Stimulated activated CD4-positive, alpha-beta T cell treated with anti-CD3 and anti-CD28 coated beads, Interleukin-4, amount 100 ng/mL, for 4 hours (primary cell): ENCODE results near the gene NNAT.
A peak's percentile ranks its signal among the peaks of the same experiment; 100 is the strongest.
"Not testable (repeated sequence)": the region's sequence is repeated elsewhere in the genome, so short reads cannot be mapped to it uniquely, and the experiment has no call there.

Source experiments
- DNase-seq, 2 experiments: peaks; one replicate each; pipeline ENCODE4 v3.0.0-alpha.2; 2020

The NNAT gene

DNA sequence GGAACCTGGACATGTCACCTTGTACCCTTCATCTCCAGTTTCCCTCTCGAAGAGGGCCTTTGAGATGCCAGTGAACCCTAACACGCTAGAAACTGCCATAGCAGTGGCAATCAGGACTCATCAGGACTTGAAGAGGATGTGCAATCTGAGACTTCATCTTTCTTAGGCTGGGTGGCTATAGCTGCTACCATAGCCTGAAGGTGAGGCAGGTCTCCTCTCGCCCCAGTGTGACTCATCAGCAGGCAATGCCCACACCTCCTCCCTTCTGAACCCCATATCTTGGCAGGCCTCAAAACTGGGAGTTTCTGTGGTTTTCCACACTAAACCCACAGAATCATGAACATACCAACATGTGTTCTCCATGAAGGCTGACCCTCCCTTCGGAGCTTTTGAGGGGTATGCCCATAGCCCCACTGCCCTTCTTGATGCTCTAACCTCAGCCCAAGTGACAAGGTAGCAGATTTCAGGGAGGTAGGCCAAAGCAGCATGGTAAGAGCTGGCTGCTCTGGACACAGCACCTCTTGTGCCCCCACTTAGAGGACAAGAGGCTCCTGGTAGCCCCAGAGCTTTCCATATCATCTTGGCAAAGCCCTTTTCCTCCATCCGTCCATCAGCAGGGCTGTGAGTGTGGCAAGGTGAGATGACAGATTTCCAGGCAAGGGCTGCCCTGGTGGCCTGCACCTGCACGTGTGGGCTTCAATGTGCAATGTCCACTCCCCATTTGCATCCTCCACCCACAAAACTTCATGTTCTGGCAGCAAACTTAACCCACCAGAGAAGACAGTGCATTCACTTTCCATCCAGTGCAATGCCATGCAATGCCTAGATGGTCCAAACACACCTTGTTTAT is 4.0 kb downstream of the NNAT start:
- DNase-seq, result peak in 1 of 2 experiments; percentile 23

DNA sequence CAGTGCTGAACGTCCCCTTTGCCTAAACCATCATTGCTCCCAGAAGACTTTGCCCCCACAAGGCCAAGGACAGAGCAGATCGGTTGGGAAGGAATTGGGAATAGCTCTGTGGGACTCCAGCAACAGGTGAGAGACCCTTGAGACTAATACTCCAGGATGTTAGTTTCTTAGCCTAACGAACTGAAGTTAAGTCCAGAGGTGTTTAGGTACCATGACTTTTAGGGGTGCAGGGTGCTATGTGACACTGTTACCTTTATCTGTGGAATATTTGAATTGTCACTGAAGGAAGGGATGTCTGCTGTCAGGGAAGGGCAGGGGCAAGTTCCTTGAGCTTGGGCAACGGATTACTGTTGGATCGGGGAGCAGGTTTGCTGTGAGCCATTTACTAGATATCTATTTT is 4.8 kb downstream of the NNAT start:
- no peak for DNase-seq

GRCh38 chr20:37526238-37526838 is 5.3 kb downstream of the NNAT start:
- DNase-seq, result no peak

- no peak for DNase-seq
These were observed 6.0 kb downstream of the NNAT start for GRCh38 chr20:37526839-37527637.

DNA sequence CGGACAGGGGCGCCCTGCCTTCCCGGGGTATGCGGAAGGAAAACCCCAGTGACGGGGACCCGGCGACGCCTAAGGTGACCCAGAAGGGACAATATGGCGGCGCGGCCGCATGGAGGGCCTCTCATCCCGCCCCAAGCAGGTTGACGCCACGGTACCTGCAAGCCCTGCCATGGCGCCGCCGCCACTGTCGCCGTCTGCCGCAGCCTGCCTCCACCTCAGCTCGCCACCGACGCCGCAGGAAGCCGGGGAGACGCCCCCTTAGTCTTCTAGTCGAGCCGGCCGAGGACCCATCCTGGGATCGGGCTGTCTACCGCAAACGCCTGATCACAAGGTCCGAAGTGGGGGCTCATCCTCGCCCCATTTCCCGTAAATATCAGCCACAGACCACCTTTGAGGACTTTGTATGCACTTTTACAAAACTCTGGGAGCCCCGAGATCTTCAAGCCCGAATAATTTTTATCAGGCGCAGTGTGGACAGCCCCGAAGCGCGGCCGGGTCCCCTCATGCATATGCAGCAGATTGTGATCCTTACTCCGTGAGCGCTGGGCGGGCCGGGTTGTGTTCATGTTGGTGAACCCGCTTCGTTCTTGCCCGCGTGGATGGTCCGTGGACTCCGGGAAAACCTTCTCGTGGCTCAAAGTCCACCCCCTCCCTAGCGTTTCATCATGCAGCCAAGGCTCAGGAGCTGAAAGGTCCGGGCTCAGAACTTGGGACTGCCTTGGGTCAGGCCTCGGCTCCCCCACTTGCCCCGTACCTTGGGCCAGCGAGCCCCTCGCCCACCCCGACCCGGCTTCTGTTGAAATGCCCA is 6.8 kb downstream of the NNAT start, which contains the start of gene BLCAP:
Gene BLCAP, minus strand, starts transcription at position 239 of the 808 bp plus-strand sequence. CDS start 8,702 bp downstream, outside the sequence.
- DNase-seq, result peak; percentile 88 to 89

DNA sequence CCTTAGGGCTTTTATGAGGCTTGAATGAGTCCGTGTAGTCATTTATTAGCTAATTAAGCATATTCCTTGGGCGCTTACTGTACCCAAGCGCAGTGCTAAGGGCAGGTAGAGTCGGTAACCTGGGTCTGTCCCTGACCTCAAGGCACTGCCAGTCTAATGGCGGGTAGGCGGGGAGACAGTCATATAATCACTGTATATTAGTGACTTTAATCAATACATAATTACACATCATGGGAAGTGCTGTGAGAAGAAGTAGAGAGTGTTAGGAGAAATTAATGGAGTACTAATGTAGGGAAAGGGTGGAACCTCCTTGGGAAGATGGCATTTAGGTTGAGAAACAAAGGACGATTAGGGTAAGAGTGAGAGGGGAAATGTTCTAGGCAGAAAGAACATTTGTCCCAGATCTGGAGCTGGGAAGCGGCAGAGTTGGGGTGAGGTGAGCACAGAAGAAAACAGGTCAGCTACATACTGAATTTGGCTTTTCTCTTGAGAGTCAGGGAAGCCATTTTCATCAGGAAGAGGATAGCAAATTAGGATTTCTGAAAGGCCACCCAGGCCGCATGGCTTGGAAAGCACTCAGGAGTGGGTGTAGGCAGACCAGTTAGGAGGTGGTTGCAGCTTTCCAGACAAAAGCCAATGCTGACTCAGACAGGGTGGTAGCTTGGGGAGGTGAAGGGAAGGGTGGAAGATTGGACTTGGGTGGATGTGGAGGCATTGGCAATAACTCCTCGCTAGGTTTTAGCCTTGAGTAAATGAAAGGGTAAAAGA is 7.6 kb downstream of the NNAT start:
- DNase-seq, result no peak

DNA sequence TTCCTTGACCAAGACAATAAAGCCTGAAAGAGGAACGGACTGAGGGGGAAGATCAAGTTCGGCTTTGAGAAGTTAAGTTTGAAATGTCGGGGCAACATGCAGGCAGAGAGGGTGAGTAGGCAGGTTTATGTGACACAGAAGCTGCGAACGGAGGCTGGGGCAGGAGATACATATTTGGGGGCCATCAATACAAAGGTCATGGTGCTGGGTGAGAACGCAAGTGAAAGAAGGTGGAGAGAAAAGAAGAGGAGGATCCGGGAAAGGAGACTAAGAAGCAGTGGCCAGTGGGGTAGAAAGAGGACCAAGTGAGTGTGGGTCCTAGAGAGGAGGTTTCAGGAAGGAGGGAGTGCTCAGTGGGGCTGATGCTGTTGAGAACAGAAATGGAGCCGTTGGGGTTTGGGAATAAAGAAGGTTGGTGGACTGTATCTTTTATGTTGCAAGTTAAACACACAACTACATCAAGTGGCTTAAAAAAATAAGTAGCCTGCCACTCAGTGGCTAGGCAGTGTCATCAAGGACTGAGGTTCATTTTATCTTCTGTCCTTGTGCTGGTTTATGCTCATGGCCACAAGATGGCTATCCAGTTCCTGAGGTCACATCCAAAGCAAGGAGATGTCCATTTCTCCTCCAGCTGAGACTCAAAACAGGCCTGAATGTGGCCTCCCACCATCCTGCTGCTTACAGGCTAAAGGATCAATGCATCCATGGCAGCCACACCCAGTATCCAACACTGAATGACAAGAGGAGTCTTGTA is 8.3 kb downstream of the NNAT start:
- DNase-seq, result no peak

- no peak for DNase-seq
These were observed 9.0 kb downstream of the NNAT start for GRCh38 chr20:37529968-37530600.

DNA sequence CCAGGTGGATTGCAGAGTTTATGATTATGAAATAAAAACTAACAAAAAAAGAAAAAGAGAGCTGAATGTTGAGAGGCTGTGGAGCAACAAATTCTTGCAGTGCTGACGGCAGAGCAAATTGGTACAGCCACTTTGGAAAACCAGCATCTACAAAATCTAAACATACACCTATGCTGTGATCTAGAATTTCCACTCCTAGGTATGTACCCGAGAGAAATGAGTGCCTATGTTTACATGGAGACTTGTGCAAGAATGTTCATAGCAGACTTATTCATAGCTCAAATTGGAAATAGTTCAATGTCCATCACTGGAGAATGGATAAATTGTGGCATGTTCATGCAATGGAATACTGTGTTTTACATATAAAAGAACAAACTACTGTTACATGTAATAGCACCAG is 9.6 kb downstream of the NNAT start:
- no peak for DNase-seq

GRCh38 chr20:37531856-37532255 is 10.8 kb downstream of the NNAT start:
- DNase-seq, result no peak

DNA sequence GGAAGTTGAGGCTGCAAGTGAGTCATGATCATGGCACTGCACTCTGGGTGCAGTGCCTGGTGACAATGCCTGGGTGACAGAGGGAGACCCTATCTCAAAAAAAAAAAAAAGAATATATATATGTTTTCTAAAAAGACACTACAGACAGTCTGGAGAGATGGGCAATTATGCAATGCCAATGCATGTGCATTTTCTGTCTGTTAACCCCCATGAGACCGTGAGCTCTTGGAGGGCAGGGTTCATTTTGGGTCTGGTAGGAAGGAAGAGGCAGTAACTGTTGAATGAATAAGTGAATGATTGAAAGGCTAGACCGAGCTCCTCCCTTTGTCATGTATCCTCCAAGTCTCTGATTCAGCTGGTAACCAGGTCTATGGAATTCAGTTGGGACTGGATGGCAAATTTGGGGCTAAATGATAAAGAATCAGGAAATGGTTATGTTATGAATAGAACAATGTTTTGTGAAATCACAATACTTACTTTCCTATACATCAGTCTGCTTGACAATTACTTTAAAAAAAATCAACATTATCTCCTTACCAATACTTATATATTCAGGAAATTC is 12.2 kb downstream of the NNAT start:
- no peak for DNase-seq

DNA sequence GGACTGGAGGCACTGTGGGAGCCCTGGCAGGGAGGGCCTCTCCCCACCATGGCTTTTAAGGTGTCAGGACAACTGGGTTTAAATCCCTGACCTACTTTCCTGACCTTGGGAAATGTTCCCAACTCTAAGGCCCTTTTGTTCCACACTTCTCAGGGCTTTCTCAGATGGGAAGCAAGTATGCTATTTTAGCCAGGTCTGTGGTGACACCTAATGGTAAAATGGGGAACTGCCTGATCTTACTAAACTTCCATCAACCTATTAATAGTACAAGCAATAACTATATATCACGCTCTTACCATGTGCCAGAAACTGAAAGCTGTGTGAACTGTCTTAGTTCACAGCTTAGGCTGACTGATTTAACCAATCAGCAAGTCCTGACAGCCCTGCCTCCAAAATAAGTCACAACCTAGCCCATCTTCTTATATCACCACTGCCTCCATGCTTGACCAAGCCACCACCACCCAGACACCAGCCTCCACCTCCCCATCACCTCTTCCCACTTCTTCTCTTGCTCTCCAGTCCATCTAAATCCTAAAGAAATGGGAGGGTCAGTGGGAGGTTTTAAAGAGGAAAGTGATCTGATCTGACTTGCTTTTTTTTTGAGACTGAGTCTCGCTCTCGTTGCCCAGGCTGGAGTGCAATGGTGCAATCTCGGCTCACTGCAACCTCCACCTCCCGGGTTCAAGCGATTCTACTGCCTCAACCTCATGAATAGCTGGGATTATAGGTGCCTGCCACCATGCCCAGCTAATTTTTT is 13.5 kb downstream of the NNAT start:
- DNase-seq, result peak in 1 of 2 experiments; percentile 36

DNA sequence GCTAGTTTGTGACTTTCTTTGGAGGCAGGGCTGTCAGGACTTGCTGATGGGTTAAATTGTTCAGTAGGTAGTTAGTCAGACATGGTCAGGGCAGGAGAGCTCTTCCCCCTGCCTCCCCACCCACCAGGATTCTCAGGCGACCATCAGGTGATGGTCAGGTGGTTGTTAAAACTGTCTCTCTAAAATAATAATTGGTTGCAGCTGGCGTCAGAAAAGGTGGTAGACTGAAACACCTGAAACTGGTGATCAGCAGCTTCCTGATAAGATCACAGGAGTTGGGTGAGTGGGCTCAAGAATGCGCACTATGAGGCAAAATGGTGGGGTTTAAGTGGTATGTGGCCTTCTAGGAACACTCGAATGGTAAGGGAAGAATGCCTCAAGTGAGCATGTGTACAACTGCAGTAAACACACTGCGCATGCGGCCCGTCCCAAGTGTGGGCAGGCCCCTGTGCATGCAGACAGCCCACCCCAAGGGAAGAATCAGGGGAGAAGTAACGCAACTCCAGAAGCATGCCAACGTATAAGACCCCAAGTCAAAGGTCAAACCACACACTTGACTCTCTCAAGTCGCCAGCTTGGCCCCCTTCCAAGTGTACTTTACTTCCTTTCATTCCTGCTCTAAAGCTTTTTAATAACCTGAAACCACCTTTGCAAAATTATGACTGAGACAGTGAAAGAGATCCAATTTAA is 14.5 kb downstream of the NNAT start:
- DNase-seq, result no peak

DNA sequence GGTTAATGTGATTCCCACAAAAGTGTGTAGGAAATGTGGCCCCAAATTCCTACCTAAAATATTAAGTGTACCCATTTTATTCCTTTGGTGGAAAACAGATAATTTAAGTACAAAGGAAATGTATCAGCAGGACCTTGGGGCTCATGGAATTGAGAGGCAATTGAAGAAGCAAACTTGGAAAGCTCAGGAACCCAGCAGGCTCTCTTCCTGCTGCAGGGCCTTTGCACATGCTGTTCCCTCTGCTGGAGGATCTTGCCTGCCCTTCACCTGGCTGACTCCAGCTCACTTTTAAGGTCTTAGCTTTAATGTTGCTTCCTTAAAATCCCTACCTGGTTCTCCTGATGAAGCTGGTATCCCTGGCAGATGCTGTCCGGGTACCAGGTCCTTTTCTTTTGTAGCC is 16.5 kb downstream of the NNAT start:
- DNase-seq, result no peak

DNA sequence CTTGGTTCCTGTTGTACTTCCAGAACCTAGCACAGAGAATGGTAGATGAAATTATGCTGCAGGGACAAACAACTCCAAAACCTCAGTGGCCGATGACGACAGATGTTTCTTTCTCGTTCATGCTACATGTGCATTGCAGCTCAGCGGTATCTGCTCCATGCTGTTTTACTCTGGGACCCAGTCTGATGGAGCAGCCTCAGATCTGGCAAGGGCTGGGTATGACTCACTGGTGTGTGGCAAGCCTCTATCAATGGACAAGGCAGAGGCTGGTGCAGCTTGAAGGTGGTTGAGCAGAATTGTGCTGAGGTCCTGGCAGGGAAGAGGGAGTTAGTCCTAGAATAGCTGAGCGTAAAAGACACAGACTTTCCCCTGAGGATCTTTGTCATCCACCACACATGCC is 17.0 kb downstream of the NNAT start:
- DNase-seq, result no peak

DNA sequence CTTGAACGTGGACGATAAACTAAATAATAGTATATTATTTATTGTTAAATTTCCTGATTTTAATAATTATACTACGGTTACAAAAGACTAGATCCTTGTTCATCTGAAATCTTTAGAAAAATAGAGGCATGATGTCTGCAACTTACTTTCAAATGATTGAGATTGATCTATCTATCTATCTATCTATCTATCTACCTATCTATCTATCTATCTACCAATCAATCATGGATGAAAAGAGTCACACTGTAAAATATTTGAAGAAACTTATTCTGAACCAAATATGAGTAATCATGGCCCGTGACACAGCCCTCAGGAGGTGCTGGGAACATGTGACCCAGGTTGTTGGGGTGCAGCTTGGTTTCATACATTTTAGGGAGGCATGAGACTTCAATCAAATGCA is 18.4 kb downstream of the NNAT start:
- DNase-seq, result no peak

- no peak for DNase-seq
These were observed 19.0 kb downstream of the NNAT start for GRCh38 chr20:37540001-37540400.

DNA sequence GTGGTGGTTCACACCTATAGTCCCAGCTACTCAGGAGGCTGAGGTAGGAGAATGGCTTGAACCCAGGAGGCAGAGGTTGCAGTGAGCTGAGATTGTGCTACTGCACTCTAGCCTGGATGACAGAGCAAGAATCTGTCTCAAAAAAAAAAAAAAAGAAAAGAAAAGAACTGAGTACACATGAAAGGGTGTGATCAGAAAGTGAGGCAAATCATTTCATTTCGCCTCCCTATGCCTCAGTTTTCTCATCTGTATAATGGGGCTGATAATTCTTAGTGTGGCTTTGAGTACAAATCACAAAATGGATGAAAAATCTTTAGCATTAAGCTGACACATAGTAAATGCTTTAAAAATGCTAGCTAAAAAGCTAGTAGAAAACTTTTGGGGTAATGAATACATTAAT is 19.8 kb downstream of the NNAT start:
- DNase-seq, result not testable (repeated sequence)

DNA sequence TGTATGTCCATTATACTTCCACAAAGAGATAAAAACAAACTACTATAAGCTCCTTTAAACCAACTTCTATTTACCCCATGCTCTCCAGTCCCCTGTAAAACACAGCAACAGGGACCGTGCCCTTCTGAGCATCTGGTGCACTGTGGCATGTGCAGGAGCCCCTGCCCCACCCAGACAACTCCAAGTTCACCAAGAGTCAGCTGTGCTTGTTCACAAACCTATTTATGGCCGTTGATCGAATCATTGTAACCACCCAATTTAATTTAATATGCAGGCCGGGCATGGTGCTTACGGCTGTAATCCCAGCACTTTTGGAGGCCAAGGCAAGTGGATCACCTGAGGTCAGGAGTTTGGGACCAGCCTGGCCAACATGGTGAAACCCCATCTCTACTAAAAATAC is 20.3 kb downstream of the NNAT start:
- no peak for DNase-seq
